HEK293T (cell line): ENCODE data around the gene CPHXL2.

Experiments
- CTCF ChIA-PET: fragments of 350-600 bp; formaldehyde crosslinking; extraction: SDS; loops from one replicate; lab custom pipeline; 2021; ENCODE audit warnings: antibody characterized with exemption, inconsistent platforms; lab: Yijun Ruan, JAX
- POLR2A ChIA-PET: fragments of 350-600 bp; formaldehyde crosslinking; extraction: SDS; loops from one replicate; lab custom pipeline; 2020; ENCODE audit warnings: antibody characterized with exemption, inconsistent platforms; lab: Yijun Ruan, JAX
- DNase-seq: peaks from one replicate; pipeline ENCODE4 v3.0.0; 2012; ENCODE audit warnings: mixed read lengths; ENCODE audit errors: extremely low spot score
- ARNT ChIP-seq: fragments of 450-650 bp; IDR thresholded peaks from 2 replicates; pipeline ENCODE4 v1.6.1; 2017; ENCODE audit warnings: mild to moderate bottlenecking
- BHLHE40 ChIP-seq: fragments of 450-650 bp; IDR thresholded peaks from 2 replicates; pipeline ENCODE4 v1.6.1; 2016; ENCODE audit warnings: mild to moderate bottlenecking, moderate library complexity, borderline replicate concordance
- CTBP1 ChIP-seq: fragments of 450-650 bp; IDR thresholded peaks from 2 replicates; pipeline ENCODE4 v1.6.1; 2016; ENCODE audit warnings: borderline replicate concordance
- ELF4 ChIP-seq: fragments of 450-650 bp; IDR thresholded peaks from 2 replicates; pipeline ENCODE4 v1.6.1; 2017; ENCODE audit warnings: antibody characterized with exemption
- FOXA1 ChIP-seq: fragments of 450-650 bp; IDR thresholded peaks from 2 replicates; pipeline ENCODE4 v1.6.1; 2016; ENCODE audit warnings: mild to moderate bottlenecking
- FOXK2 ChIP-seq: fragments of 450-650 bp; IDR thresholded peaks from 2 replicates; pipeline ENCODE4 v1.6.1; 2016; ENCODE audit warnings: mild to moderate bottlenecking
- FOXM1 ChIP-seq: fragments of 450-650 bp; IDR thresholded peaks from 2 replicates; pipeline ENCODE4 v1.6.1; 2017; ENCODE audit warnings: mild to moderate bottlenecking, borderline replicate concordance
- HDGF ChIP-seq: fragments of 450-650 bp; IDR thresholded peaks from 2 replicates; pipeline ENCODE4 v1.6.1; 2017; ENCODE audit warnings: antibody characterized with exemption, borderline replicate concordance
- L3MBTL2 ChIP-seq: fragments of 450-650 bp; conservative IDR thresholded peaks from 2 replicates; pipeline ENCODE4 v1.6.1; 2016; ENCODE audit warnings: mild to moderate bottlenecking
- LEF1 ChIP-seq: fragments of 450-650 bp; IDR thresholded peaks from 2 replicates; pipeline ENCODE4 v1.6.1; 2017; ENCODE audit warnings: mild to moderate bottlenecking, borderline replicate concordance
- NFRKB ChIP-seq: fragments of 450-650 bp; IDR thresholded peaks from 2 replicates; pipeline ENCODE4 v1.6.1; 2016; ENCODE audit warnings: mild to moderate bottlenecking, moderate library complexity
- SP1 ChIP-seq: fragments of 450-650 bp; IDR thresholded peaks from 2 replicates; pipeline ENCODE4 v1.6.1; 2017
- SUZ12 ChIP-seq: fragments of 450-650 bp; IDR thresholded peaks from 2 replicates; pipeline ENCODE4 v1.6.1; 2016; ENCODE audit warnings: mild to moderate bottlenecking
- TARDBP ChIP-seq: fragments of 450-650 bp; IDR thresholded peaks from 2 replicates; pipeline ENCODE4 v1.6.1; 2016
- ZNF384 ChIP-seq: fragments of 450-650 bp; IDR thresholded peaks from 2 replicates; pipeline ENCODE4 v1.6.1; 2016
- TF ChIP-seq, protein P1 (sequence below): fragments of 450-650 bp; IDR thresholded peaks from 2 replicates; pipeline ENCODE4 v1.6.1; 2016

Gene CPHXL2

DNA sequence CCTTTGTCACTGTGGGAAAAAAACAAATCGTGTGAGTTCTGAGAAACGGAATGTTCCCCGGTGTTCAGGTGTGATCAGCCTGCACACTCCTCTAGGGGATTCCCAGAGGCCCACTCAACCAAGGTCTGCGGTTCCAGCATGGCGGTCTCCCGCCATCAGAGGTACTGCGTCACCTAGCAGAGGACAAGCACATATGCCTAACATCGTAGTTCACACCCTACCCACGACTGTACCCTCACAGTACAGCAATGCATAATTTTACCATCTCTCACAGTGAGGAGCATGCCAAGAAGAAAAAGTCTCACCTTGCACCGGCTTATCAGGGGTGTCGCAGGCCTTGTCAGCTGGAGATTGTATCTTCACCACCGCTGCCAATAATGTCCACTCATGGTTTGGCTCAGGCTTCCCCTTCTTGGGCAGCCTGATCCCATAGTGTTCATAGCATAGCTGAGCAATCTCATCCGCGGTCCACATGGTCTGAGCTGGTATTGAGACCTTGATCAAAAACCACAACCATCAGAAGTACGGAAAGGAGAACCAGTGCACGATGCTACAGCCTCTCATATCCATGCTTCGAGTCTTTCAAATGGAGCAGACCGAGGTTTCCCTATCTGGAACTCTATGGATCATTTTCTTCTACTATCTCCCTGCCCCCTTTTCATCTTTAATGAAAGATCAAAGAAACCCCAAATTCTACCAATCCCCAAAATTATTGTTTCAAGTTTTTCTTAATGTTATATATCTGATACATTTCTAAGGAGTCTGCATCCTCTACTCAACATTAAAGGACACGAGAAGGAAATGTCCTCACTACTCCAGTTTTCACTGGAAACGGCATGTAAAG, 56.3 kb downstream of the CPHXL2 start:
- TF ChIP-seq SP1 (no peak), FOXK2 (no peak), FOXA1 (no peak), FOXM1 (no peak), L3MBTL2 (no peak), CTBP1 (no peak), NFRKB (no peak), BHLHE40 (no peak), SUZ12 (no peak), ELF4 (no peak), HDGF (no peak), ARNT (no peak), TARDBP (no peak), ZNF384 (no peak), LEF1 (no peak)
- TF ChIP-seq, protein P1, sequence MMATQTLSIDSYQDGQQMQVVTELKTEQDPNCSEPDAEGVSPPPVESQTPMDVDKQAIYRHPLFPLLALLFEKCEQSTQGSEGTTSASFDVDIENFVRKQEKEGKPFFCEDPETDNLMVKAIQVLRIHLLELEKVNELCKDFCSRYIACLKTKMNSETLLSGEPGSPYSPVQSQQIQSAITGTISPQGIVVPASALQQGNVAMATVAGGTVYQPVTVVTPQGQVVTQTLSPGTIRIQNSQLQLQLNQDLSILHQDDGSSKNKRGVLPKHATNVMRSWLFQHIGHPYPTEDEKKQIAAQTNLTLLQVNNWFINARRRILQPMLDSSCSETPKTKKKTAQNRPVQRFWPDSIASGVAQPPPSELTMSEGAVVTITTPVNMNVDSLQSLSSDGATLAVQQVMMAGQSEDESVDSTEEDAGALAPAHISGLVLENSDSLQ, result no peak
- no peak for DNase-seq
- ChIA-PET POLR2A (no interaction called here), CTCF (interaction anchor here (1.0 to 1.4 kb wide), 2 partner anchors 143 to 156 kb away, joined by 3 to 5 read pairs; partner anchors contain the start of gene TMEM170A)

DNA sequence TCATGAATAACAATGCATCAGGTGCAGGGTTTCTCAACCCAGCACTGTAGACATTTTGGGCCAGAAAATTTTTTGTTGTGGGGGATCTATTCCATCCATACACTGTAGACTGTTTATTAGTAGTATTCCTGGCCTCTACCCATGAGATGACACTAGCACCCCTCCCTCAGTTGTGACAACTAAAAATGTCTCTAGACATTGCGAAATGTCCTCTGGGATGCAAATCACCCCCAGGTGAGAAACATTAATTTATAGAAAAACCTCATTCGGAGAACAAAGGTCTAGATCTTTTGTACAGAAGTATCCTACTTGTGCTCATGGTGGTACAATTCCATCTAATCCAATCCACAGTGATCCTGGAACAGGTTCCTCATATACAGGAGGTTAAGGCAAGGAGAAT, 58.0 kb downstream of the CPHXL2 start:
- no peak for TF ChIP-seq ELF4
- no peak for TF ChIP-seq ARNT
- TF ChIP-seq L3MBTL2, result no peak
- TF ChIP-seq, protein P1, result no peak
- TF ChIP-seq LEF1, result no peak
- no peak for TF ChIP-seq FOXK2
- no peak for TF ChIP-seq NFRKB
- TF ChIP-seq FOXM1, result no peak
- TF ChIP-seq FOXA1, result no peak
- POLR2A ChIA-PET, result no interaction called here
- CTCF ChIA-PET, result no interaction called here
- DNase-seq, result no peak

DNA sequence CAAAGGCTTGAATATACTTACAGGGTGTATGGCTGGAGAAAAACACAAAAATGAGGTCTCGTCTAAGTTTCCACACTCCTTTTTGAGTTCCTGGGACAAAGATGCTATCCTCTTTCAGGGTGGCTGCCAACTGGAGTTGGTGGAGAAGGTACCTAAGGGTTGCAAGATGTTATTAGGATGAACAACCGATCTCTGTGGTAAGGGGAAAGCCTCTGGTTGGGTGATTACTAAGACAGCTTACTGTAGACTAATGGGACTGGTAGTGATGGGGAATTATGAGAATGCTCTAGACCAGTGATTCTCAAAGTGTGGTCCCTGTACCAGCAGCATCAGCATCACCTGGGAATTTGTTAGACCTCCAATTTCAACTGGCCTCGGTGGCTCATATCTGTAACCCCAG, 59.7 kb downstream of the CPHXL2 start:
- ChIA-PET POLR2A (no interaction called here), CTCF (no interaction called here)
- TF ChIP-seq NFRKB (no peak), SP1 (no peak), HDGF (no peak), BHLHE40 (no peak), SUZ12 (no peak), ELF4 (no peak), FOXA1 (no peak), L3MBTL2 (no peak), LEF1 (no peak)
- no peak for DNase-seq

DNA sequence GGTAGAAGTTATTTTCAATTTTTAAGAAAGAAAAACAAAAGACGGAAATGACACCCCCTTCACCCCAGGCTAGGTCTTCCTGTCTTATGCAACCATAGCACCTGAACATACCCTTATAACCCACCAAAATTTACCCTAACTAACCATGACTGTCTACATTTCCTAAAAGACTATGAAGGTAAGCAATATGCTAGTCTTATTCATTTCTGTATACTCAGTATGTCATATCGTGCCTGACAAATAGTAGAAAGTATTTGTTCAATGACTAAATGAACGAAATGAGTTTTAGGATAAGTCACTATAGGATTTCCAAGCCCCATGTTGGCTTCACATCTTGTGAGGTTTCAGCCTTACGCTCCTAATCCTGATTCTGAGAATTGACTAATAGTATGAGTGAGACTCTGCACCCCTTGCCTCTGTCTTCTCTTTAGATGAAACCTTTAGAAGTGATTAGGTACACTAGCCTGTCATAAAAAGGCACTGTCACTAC, 60.2 kb downstream of the CPHXL2 start:
- DNase-seq, result no peak
- POLR2A ChIA-PET, result no interaction called here
- CTCF ChIA-PET, result no interaction called here
- TF ChIP-seq, protein P1, result no peak
- TF ChIP-seq ARNT (no peak), FOXM1 (no peak), FOXK2 (no peak), SUZ12 (no peak), FOXA1 (no peak), TARDBP (no peak), NFRKB (no peak), LEF1 (no peak), L3MBTL2 (no peak), SP1 (no peak), HDGF (no peak), ZNF384 (no peak), ELF4 (no peak), CTBP1 (no peak), BHLHE40 (no peak)

DNA sequence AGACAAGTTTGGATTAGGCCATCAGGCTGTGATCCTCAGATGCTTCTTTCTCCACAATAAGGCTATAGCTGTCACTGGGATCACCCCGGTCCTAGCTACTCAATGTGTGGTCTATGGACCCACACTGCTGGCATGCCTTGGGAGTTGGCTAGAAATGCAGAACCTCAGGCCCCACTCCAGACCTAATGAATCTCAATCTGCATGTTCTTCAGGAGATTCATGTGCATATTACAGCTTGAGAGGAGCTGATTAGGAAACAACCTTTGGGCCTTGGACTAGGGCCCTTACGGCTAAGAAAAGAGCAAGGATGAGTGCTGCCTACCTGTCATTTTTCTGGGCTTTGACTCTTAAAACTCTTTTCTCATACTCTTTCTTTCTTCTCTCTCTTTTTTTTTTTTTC, 61.2 kb downstream of the CPHXL2 start:
- DNase-seq, result no peak
- CTCF ChIA-PET, result no interaction called here
- TF ChIP-seq, protein P1, result no peak
- POLR2A ChIA-PET, result interaction anchor here (0.9 kb wide), 1 partner anchor 32 kb away, joined by 3 read pairs; the partner anchor contains the start of genes KARS1 and TERF2IP
